HFFc6 (cell line): ENCODE results near the gene VAMP2. TPM values are rescaled to one million over a fixed set of nuclear protein-coding genes. Genes with fewer than 3 reads are reported as not detected.

Experiments
- DNase-seq: peaks from one replicate; pipeline ENCODE4 v3.0.0-alpha.2; 2018
- H3K27ac Mint-ChIP-seq: 2 replicates; pipeline ENCODE4 v1.8.0; 2020; ENCODE audit warnings: mild to moderate bottlenecking, mixed read lengths
- H3K27me3 Mint-ChIP-seq: 2 replicates; pipeline ENCODE4 v1.8.0; 2021; ENCODE audit warnings: mild to moderate bottlenecking, moderate library complexity, mixed read lengths; ENCODE audit not compliant: insufficient read depth
- H3K36me3 Mint-ChIP-seq: 2 replicates; pipeline ENCODE4 v1.8.0; 2021; ENCODE audit warnings: low read depth, mixed read lengths
- H3K4me1 Mint-ChIP-seq: 2 replicates; pipeline ENCODE4 v1.8.0; 2020; ENCODE audit warnings: low read depth, mixed read lengths
- H3K4me3 Mint-ChIP-seq: 2 replicates; pipeline ENCODE4 v1.8.0; 2020; ENCODE audit warnings: mild to moderate bottlenecking, moderate library complexity, mixed read lengths
- H3K9me3 Mint-ChIP-seq: 2 replicates; pipeline ENCODE4 v1.8.0; 2020; ENCODE audit warnings: mild to moderate bottlenecking, mixed read lengths
- CTCF ChIP-seq: fragments of 200-600 bp; sonication (generic); IDR thresholded peaks from 2 replicates; pipeline ENCODE4 v1.5.0; 2021; ENCODE audit warnings: antibody characterized with exemption, mild to moderate bottlenecking
- total RNA-seq, 6 experiments: library from RNA; stranded (reverse); fragmentation: NEBNext Ultra II Directional; extraction: Animal tissue kit (Norgen Biotek cat#: 25700); gene quantifications; 2 replicates in 1 of 6; 3 replicates in 5 of 6; pipeline ENCODE4 v1.2.3, GENCODE V29; 2021

Gene VAMP2
- total RNA-seq, 6 experiments from 2014 or later: 37.0 to 47.6 (median 44.5) TPM

- no peaks in the 10 kb centered on the region for H3K9me3 Mint-ChIP-seq
- H3K27me3 Mint-ChIP-seq: peaks cover 4% of the 10 kb centered on the region
- no peak for DNase-seq
- TF ChIP-seq CTCF: no peak
- H3K27ac Mint-ChIP-seq: peak overlapping the region; percentile 97
- H3K36me3 Mint-ChIP-seq: peaks cover 9% of the 10 kb centered on the region
- peaks cover 46% of the 10 kb centered on the region for H3K4me1 Mint-ChIP-seq
- peak overlapping the region; percentile 86 for H3K4me3 Mint-ChIP-seq
Measured at GRCh38 chr17:8162997-8163977, 539 bp upstream of the VAMP2 start.

GRCh38 chr17:8161289-8162232 lies 1.2 kb downstream of the VAMP2 start:
- H3K9me3 Mint-ChIP-seq: no peaks in the 10 kb centered on the region
- peak overlapping the region; percentile 85 for H3K27ac Mint-ChIP-seq
- no peak for DNase-seq
- H3K36me3 Mint-ChIP-seq: peaks cover 9% of the 10 kb centered on the region
- no peak for TF ChIP-seq CTCF
- peaks cover 46% of the 10 kb centered on the region for H3K4me1 Mint-ChIP-seq
- H3K27me3 Mint-ChIP-seq: peaks cover 2% of the 10 kb centered on the region
- peak overlapping the region; percentile 87 for H3K4me3 Mint-ChIP-seq

- peaks cover 2% of the 10 kb centered on the region for H3K27me3 Mint-ChIP-seq
- peaks cover 46% of the 10 kb centered on the region for H3K4me1 Mint-ChIP-seq
- peak overlapping the region; percentile 87 for H3K4me3 Mint-ChIP-seq
- no peaks in the 10 kb centered on the region for H3K9me3 Mint-ChIP-seq
- H3K36me3 Mint-ChIP-seq: peaks cover 9% of the 10 kb centered on the region
- no peak for DNase-seq
- H3K27ac Mint-ChIP-seq: peak overlapping the region; percentile 85; the same call in 1 of the 2 replicates
- no peak for TF ChIP-seq CTCF
Measured at GRCh38 chr17:8160741-8161221, 2.0 kb downstream of the VAMP2 start.

GRCh38 chr17:8160224-8160577 lies 2.5 kb downstream of the VAMP2 start:
- Mint-ChIP-seq H3K27me3 (peaks cover 2% of the 10 kb centered on the region), H3K4me1 (peaks cover 46% of the 10 kb centered on the region), H3K4me3 (no peak overlapping the region), H3K36me3 (peaks cover 9% of the 10 kb centered on the region), H3K9me3 (no peaks in the 10 kb centered on the region), H3K27ac (peak overlapping the region; percentile 43; the same call in 1 of the 2 replicates)
- no peak for TF ChIP-seq CTCF
- no peak for DNase-seq

GRCh38 chr17:8159459-8160223 lies 3.1 kb downstream of the VAMP2 start:
- peaks cover 41% of the 10 kb centered on the region for H3K4me1 Mint-ChIP-seq
- peaks cover 9% of the 10 kb centered on the region for H3K36me3 Mint-ChIP-seq
- no peak for DNase-seq
- H3K27me3 Mint-ChIP-seq: peaks cover 2% of the 10 kb centered on the region
- H3K4me3 Mint-ChIP-seq: no peak overlapping the region
- TF ChIP-seq CTCF: no peak
- H3K27ac Mint-ChIP-seq: peak overlapping the region; percentile 43; the same call in 1 of the 2 replicates
- no peaks in the 10 kb centered on the region for H3K9me3 Mint-ChIP-seq
